ENCODE data around the gene YPEL2.

DNA sequence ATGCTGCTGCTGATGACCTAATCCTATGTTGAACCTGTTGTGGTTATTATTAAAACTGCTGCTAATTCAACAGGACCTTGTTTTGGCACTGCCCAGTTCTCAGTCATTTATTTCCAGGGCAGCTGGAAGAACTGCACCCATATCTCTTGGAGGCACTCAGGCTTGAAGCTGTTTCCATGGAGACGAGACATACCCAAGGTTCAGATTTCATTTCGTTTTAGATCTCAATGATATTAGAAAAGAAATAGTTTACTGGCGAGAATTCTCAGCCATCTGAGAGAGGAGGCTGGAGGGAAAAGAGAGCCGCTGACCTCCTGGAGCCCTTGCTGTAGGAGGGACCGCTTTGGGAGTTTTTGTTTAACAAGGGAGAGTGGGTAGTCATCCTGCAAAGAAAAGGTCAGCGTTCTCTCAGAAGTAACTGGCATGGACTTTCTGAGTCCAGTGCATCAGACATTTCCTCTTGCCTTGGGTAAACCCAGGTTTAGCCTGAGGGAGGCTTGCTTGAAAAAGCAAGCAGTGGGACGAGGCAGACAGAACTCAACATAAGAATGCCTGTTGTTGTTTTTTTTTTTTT is 75.4 kb downstream of the YPEL2 start:
- TF ChIP-seq EP300 (IDR thresholded peaks at IDR 0.05), result no peak
- TF ChIP-seq, protein P1, sequence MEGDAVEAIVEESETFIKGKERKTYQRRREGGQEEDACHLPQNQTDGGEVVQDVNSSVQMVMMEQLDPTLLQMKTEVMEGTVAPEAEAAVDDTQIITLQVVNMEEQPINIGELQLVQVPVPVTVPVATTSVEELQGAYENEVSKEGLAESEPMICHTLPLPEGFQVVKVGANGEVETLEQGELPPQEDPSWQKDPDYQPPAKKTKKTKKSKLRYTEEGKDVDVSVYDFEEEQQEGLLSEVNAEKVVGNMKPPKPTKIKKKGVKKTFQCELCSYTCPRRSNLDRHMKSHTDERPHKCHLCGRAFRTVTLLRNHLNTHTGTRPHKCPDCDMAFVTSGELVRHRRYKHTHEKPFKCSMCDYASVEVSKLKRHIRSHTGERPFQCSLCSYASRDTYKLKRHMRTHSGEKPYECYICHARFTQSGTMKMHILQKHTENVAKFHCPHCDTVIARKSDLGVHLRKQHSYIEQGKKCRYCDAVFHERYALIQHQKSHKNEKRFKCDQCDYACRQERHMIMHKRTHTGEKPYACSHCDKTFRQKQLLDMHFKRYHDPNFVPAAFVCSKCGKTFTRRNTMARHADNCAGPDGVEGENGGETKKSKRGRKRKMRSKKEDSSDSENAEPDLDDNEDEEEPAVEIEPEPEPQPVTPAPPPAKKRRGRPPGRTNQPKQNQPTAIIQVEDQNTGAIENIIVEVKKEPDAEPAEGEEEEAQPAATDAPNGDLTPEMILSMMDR (IDR thresholded peaks at IDR 0.05), result no peak
- no peak for TF ChIP-seq POLR2A (IDR thresholded peaks at IDR 0.05)
